Endometrial microvascular endothelial cells (primary cell): Measurements from ENCODE around the gene KCNA5. TPM values are rescaled to one million over a fixed set of nuclear protein-coding genes. Genes with fewer than 3 reads are reported as not detected.

Experiments used
- in situ Hi-C: cut with HindIII; loops from 2 replicates; pipeline ENCODE4 v1.10.0; 2017; ENCODE audit warnings: low sequenced_read_pairs, low pct_unique_long_range_greater_than_20kb; ENCODE audit errors: inconsistent ontology term
- total RNA-seq: library from RNA; depleted of rRNA; stranded (reverse); fragments of >200 nt; gene quantifications from one replicate; pipeline ENCODE4 v1.2.3, GENCODE V29; 2015; ENCODE audit errors: inconsistent ontology term

The KCNA5 gene
- total RNA-seq, 1 donor from 2014 or later, result not detected

GRCh38 chr12:5087831-5088554, 44.3 kb downstream of the KCNA5 start:
- in situ Hi-C loops, result no loop called here

DNA sequence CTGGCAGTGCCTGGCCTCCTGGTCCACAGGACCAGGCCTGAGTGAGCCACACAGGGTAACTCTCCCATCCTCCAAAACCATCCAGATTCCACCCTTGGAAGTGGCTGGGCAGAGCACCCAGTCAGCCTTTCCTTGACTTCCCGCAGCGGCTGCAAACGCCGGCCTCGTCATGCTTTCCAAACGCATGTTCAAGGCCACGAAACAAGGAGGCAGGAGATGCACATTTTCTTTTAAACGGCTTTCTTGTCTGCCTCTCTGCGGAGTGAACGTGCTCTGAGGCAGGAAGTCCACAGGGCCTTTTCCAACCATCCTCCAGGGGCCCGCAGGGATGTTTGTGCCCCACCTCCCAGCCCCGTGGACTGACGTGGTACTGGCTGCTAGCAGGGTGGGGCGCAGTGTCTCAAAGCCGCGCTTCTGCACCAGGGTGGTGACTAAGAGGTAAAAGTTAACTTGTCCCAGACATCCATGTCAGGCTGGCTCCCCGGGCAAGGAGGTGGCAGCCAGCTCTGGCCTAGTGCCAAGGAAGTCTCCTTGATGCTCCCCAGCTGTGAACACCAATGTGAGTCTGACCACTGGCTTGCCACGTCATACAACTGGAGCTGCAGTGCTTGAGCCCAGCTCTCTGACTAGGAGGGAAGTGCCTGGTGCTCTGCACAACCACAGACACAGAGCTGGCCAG, 45.0 kb downstream of the KCNA5 start:
- in situ Hi-C loops, result no loop called here

GRCh38 chr12:5094551-5094950, 50.9 kb downstream of the KCNA5 start:
- in situ Hi-C loops, result no loop called here

DNA sequence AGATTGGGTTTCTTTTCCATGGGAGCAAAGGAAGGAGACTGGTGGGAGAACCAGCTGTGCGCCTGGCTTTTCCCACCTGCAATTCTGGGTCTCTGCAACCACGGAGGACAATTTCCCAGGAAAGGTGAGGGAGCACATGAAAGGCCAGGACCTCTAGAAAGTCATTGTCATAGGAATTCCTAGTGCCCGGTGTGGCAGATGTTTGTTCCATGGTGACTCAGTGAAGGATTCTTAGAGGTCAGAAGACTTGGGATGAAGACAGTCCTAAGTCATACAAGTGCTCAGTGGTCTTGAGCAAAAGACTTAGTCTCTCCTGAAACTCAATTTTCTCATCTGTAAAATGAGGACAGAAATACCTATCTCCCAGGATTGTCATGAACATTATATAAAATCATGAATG, 51.3 kb downstream of the KCNA5 start:
- in situ Hi-C loops, result no loop called here

Other genes with a start within 250 kb of the KCNA5 start
- not detected for gene KCNA1, start 134.0 kb upstream of the KCNA5 start, total RNA-seq